ENCODE results near the gene C4A. TPM values are rescaled to one million over a fixed set of nuclear protein-coding genes. Genes with fewer than 3 reads are reported as not detected.

C4A gene
- total RNA-seq, 2 experiments from 2014 or later: 2.9 to 4.8 TPM

GRCh38 chr6:31968326-31968725 is 13.5 kb upstream of the C4A start:
- intact Hi-C loops (cut with micrococcal nuclease; ENCODE audit: unreplicated experiment): no loop called here
- peaks cover 22% of the 10 kb centered on the region for H3K4me1 ChIP-seq (ENCODE audit: insufficient read depth, low read length, poor library complexity, severe bottlenecking)
- H3K4me2 ChIP-seq (ENCODE audit: low read length): no peak overlapping the region
- TF ChIP-seq, protein P1, sequence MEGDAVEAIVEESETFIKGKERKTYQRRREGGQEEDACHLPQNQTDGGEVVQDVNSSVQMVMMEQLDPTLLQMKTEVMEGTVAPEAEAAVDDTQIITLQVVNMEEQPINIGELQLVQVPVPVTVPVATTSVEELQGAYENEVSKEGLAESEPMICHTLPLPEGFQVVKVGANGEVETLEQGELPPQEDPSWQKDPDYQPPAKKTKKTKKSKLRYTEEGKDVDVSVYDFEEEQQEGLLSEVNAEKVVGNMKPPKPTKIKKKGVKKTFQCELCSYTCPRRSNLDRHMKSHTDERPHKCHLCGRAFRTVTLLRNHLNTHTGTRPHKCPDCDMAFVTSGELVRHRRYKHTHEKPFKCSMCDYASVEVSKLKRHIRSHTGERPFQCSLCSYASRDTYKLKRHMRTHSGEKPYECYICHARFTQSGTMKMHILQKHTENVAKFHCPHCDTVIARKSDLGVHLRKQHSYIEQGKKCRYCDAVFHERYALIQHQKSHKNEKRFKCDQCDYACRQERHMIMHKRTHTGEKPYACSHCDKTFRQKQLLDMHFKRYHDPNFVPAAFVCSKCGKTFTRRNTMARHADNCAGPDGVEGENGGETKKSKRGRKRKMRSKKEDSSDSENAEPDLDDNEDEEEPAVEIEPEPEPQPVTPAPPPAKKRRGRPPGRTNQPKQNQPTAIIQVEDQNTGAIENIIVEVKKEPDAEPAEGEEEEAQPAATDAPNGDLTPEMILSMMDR (conservative IDR thresholded peaks at IDR 0.05; ENCODE audit: low read length): no peak
- no peak for TF ChIP-seq EZH2phosphoT487 (IDR thresholded peaks at IDR 0.05; ENCODE audit: borderline replicate concordance, low read depth, low read length)
- H2AFZ ChIP-seq (ENCODE audit: low read length): no peak overlapping the region
- BruUV-seq (replicated peaks): no TSS peak
- H3K9me3 ChIP-seq (ENCODE audit: low read length): no peaks in the 10 kb centered on the region
- peaks cover 16% of the 10 kb centered on the region; the same call in 1 of the 2 replicates for H3K79me2 ChIP-seq (ENCODE audit: insufficient read depth, low read depth, low read length)
- no peak overlapping the region for H3K27ac ChIP-seq (ENCODE audit: low read depth, low read length, poor library complexity, severe bottlenecking)
- DNase-seq (ENCODE audit: low spot score): no peak
- POLR2A ChIA-PET: no interaction called here
- no peak overlapping the region for H3K4me3 ChIP-seq (ENCODE audit: low read depth, low read length, poor library complexity, severe bottlenecking)
- H3K36me3 ChIP-seq (ENCODE audit: insufficient read depth, low read length): peaks cover 68% of the 10 kb centered on the region
- CTCF ChIA-PET (ENCODE audit: unreplicated experiment): no interaction called here
- H3K9me2 ChIP-seq (ENCODE audit: insufficient read depth, low read length): no peaks in the 10 kb centered on the region
- H4K20me1 ChIP-seq (ENCODE audit: insufficient read depth, low read length): no peaks in the 10 kb centered on the region

DNA sequence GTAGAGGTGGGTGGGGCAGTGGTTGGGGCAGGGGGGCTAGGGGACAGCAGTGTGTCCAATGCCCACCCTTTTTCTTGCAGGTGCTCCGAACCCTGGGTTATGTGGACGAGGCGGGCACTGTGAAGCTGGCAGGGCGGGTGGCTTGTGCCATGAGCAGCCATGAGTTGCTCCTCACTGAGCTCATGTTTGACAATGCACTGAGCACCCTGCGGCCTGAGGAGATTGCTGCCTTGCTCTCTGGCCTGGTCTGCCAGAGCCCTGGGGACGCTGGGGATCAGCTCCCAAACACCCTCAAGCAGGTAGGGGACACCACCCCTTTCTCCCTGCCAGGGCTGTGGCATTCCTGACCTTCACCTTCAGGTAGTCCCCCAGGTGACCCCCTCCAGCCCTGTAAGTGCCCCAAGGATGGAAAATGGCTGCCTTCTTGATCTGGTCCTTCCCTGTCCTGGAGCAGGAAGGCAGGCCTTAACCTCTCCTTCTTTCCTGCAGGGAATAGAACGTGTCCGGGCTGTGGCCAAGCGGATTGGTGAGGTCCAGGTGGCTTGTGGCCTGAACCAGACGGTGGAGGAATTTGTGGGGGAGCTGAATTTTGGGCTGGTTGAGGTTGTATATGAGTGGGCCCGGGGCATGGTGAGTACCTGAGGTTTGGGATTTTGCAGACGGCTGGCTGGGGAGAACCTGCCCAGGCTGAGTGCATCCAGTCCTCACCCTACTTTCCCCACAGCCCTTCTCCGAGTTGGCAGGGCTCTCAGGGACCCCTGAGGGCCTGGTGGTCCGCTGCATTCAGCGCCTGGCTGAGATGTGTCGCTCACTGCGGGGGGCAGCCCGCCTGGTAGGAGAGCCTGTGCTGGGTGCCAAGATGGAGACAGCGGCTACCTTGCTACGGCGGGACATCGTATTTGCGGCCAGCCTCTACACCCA is 12.8 kb upstream of the C4A start:
- no peak overlapping the region for H2AFZ ChIP-seq (ENCODE audit: low read length)
- peaks cover 25% of the 10 kb centered on the region for H3K4me1 ChIP-seq (ENCODE audit: insufficient read depth, low read length, poor library complexity, severe bottlenecking)
- ChIA-PET CTCF (ENCODE audit: unreplicated experiment) (no interaction called here), POLR2A (interaction anchor here (3.7 kb wide), 1 partner anchor 11 kb away, joined by 26 read pairs; the partner anchor contains the start of genes NELFE and SKIC2)
- no peaks in the 10 kb centered on the region for H3K9me3 ChIP-seq (ENCODE audit: low read length)
- intact Hi-C loops (cut with micrococcal nuclease; ENCODE audit: unreplicated experiment): no loop called here
- peaks cover 18% of the 10 kb centered on the region; the same call in 1 of the 2 replicates for H3K79me2 ChIP-seq (ENCODE audit: insufficient read depth, low read depth, low read length)
- H3K4me2 ChIP-seq (ENCODE audit: low read length): no peak overlapping the region
- no peak overlapping the region for H3K4me3 ChIP-seq (ENCODE audit: low read depth, low read length, poor library complexity, severe bottlenecking)
- no TSS peak for BruUV-seq (replicated peaks)
- no peaks in the 10 kb centered on the region for H3K9me2 ChIP-seq (ENCODE audit: insufficient read depth, low read length)
- no peak for TF ChIP-seq EZH2phosphoT487 (IDR thresholded peaks at IDR 0.05; ENCODE audit: borderline replicate concordance, low read depth, low read length)
- TF ChIP-seq, protein P1 (conservative IDR thresholded peaks at IDR 0.05; ENCODE audit: low read length): no peak
- peaks cover 61% of the 10 kb centered on the region for H3K36me3 ChIP-seq (ENCODE audit: insufficient read depth, low read length)
- DNase-seq (ENCODE audit: low spot score): no peak
- no peaks in the 10 kb centered on the region for H4K20me1 ChIP-seq (ENCODE audit: insufficient read depth, low read length)
- H3K27ac ChIP-seq (ENCODE audit: low read depth, low read length, poor library complexity, severe bottlenecking): no peak overlapping the region
